GM12872 (cell line): ENCODE data around the gene RTP3.

Experiments
- CTCF ChIP-seq: IDR thresholded peaks from 3 replicates; pipeline ENCODE4 v1.5.1; 2011; ENCODE audit warnings: low read depth, mild to moderate bottlenecking, low read length, moderate library complexity; ENCODE audit not compliant: insufficient read depth

RTP3 gene

GRCh38 chr3:46479021-46479420, 18.8 kb upstream of the RTP3 start:
- no peak for TF ChIP-seq CTCF

- no peak for TF ChIP-seq CTCF
Measured at GRCh38 chr3:46479696-46480095, 18.1 kb upstream of the RTP3 start.

DNA sequence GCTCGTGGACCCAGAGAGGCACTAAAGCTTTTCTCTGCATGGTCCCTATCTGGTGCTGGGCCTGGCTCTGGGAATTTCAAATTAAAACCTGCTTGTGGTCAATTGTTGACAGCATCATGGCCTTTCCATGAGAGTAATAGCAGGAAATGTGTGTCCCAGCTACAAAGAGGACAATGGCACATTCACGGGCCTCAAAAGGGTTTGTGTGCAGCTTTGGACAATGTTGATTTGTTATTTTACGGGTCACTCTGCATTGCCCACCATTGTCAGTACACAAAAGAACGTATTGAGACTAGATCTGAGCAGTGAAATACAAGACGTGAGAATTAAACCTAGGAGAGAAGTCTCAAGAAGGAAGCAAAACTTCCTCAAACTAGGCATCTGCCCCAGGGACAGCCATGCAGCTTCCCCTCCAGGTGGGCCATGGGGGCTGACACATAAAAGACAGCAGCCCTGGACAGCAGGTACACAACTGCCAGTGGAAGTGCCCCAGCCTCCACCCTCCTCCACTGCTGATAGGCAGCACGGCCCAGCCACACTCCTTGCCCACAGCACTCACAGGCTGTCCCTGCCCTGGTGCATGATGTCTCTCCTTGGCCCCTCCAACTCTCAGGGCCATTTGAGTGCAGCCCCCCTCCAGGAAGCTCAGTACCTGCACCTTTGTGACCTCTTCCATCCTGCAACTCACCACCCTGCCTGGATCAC, 17.1 kb upstream of the RTP3 start:
- no peak for TF ChIP-seq CTCF

DNA sequence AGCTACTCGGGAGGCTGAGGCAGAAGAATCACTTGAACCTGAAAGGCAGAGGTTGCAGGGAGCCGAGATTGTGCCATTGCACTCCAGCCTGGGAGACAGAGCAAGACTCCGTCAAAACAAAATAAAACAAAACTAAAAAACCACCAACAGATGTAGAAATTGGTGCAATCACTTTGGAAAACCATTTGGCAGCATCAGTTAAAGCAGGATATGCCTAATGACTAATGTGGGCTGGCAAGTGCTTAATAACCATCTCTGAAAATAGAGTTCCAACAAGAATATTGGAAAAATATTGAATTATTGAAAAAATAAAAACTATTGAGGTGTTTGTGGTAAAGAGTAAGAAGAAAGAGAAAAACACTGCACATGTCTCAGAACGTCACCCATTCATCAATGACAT, 16.1 kb upstream of the RTP3 start:
- no peak for TF ChIP-seq CTCF

DNA sequence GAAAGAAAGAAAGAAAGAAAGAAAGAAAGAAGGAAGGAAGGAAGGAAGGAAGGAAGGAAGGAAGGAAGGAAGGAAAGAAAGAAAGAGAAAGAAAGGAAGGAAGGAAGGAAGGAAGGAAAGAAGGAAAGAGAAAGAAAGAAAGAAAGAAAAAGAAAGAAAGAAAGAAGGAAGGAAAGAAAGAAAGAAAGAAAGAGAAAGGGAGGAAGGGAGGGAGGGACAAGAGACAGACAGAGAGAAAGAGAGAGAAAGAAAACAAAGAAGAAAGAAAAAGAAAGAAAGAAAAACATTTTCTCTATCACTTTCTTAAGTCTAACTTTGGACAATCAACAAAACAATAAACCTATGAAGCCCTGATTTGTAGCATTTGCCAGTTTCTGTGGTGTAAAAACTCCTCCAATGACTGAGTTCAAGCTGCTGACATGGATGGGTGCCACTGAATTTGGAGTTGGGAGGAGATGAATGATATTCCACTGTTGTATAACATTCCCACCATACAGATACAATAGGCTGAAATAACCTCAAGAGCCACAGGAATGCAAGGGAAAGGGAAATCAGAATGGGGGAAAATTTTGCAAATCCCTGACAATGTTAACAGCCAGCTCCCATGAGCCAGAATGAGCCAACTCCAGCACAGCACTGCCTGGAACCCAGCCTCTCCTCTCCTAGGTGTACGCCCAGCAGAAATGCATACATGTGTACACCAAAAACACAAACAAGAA, 15.0 kb upstream of the RTP3 start:
- TF ChIP-seq CTCF: no peak

- TF ChIP-seq CTCF: no peak
Measured at GRCh38 chr3:46483825-46484224, 14.0 kb upstream of the RTP3 start.

DNA sequence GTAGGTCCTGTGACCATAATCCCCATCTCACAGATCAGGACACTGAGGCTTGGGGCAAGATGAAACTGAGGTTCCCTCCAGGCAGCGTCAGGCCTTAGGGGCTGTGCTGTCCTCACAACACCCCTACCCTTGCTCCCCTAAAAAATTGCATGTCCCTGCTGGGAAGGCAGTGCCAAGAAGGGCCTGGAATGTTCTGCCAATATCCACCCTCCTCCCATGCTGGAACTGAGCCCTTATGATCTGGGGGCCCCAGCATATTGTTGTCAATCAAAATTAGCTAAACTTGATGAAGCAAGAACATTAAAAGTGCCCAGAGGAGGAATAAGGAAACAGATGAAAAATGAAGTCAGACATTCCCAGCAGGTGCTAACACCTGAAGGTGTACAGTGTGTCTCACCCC, 13.4 kb upstream of the RTP3 start:
- no peak for TF ChIP-seq CTCF
